ENCODE data around the gene RNF220.

The RNF220 gene

DNA sequence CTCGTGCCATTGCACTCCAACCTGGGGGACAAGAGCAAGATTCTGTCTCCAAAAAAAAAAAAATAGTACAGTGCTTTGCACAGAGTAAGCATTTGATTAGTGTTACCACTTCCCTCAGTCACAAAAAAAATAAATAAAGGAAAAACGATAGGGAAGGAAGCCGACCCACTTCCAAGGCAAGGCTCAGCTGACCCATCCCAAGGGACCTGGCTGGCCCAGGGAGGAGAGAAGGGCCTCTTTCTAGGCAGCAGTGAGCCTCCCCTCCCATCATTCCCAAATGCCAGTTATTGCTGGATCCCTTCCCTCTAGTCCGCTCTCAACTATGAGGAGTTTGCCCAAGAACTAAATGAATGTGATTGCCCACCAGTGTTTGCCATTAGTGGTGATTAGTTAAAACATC is 191.5 kb downstream of the RNF220 start:
- H3K4me3 ChIP-seq = no peak overlapping the region
- H3K27ac ChIP-seq = no peak overlapping the region
- no peak for DNase-seq (ENCODE audit: low spot score)
- TF ChIP-seq, protein P1, sequence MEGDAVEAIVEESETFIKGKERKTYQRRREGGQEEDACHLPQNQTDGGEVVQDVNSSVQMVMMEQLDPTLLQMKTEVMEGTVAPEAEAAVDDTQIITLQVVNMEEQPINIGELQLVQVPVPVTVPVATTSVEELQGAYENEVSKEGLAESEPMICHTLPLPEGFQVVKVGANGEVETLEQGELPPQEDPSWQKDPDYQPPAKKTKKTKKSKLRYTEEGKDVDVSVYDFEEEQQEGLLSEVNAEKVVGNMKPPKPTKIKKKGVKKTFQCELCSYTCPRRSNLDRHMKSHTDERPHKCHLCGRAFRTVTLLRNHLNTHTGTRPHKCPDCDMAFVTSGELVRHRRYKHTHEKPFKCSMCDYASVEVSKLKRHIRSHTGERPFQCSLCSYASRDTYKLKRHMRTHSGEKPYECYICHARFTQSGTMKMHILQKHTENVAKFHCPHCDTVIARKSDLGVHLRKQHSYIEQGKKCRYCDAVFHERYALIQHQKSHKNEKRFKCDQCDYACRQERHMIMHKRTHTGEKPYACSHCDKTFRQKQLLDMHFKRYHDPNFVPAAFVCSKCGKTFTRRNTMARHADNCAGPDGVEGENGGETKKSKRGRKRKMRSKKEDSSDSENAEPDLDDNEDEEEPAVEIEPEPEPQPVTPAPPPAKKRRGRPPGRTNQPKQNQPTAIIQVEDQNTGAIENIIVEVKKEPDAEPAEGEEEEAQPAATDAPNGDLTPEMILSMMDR (IDR thresholded peaks at IDR 0.05) = no peak

DNA sequence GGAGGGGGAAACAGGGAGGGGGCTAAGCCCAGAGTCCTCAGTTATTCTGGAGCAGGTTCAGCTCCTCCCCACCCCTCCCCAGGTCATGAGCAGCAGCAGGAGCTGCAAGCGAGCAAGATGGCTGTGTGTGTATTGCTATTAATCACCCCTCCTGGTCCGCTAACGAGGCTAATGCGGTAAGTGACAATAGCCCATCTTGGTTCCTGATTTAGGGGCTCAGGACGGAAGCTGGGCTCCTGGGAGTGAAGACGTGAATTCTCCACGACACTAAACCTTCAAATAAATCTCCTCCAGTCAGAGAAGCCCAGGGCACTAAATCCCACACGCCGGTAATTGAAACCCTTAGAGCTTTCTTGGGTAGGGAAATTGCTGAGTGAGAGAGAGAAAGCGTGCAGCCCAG is 193.1 kb downstream of the RNF220 start:
- Histone ChIP-seq H3K27ac (no peak overlapping the region), H3K4me3 (no peak overlapping the region)
- DNase-seq (ENCODE audit: low spot score) = no peak
- TF ChIP-seq, protein P1 (IDR thresholded peaks at IDR 0.05) = no peak

DNA sequence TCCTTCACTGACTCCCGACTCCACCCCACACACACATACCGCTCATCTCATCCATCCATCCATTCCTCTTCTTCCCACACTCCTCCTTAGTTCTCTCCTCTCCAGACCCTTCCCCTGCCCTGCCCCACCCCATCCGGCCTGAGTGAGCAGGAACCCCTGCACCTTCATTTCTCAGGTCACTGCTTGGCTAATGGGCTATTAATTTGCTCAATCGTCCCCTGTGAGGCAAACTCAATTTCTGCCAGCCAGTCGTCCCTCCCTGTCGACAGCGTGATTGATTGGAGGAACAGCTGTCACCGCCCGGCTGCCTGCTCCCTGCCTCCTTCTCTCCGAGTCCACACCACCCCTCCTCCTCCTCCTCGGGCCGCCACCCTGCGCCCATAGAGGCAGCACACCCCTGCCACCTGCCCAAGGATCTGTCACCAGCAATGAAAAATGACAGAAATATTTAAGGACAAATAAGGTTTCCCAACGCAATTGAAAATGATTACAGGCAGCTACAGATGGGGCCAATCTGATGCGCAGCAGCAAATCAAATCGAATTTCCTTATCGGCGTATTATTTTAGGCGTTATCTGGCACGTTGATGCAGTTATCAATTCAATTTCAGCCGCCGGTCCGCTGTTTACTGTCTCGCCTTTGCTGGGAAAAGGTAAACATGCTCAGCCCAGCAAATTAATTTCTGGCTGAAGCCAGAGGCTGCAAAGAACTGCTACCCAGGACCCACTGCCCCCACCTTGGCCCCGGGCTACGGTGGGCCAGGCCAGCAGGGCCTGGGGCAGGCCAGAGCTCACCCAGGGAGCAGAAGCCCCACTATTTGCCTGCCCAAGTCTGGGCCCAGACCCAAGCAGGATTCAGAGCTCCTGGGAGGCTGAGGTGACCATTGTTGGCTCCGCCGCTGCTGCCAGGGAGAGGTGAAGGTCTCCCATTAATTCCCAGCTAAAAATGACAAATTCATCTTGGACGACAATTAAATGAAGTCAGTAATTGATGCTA is 197.9 kb downstream of the RNF220 start:
- TF ChIP-seq, protein P1 (IDR thresholded peaks at IDR 0.05) = no peak
- Histone ChIP-seq H3K4me3 (no peak overlapping the region), H3K27ac (no peak overlapping the region)
- DNase-seq (ENCODE audit: low spot score) = no peak

DNA sequence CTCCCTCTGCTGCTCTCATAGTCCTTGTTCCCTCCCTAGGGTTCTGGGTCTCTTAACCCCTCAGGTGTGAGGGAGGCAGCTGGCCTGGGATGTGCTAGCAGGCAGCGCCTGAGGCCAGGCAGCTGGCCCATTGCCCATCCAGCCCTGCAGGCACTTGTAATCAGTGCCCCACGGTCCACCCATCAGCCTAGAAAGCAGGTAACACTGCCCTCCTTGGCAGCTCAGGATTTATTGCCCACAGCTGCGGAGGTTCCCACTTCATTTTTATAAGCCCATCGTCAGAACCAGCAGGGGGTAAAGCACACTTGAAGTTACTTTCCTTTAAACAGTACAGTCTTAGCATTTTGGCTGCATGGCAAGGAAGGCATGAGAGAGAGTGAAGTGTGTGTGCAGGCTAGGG is 198.7 kb downstream of the RNF220 start:
- TF ChIP-seq, protein P1 (IDR thresholded peaks at IDR 0.05) = no peak
- no peak overlapping the region for H3K27ac ChIP-seq
- no peak overlapping the region for H3K4me3 ChIP-seq
- DNase-seq (ENCODE audit: low spot score) = no peak

DNA sequence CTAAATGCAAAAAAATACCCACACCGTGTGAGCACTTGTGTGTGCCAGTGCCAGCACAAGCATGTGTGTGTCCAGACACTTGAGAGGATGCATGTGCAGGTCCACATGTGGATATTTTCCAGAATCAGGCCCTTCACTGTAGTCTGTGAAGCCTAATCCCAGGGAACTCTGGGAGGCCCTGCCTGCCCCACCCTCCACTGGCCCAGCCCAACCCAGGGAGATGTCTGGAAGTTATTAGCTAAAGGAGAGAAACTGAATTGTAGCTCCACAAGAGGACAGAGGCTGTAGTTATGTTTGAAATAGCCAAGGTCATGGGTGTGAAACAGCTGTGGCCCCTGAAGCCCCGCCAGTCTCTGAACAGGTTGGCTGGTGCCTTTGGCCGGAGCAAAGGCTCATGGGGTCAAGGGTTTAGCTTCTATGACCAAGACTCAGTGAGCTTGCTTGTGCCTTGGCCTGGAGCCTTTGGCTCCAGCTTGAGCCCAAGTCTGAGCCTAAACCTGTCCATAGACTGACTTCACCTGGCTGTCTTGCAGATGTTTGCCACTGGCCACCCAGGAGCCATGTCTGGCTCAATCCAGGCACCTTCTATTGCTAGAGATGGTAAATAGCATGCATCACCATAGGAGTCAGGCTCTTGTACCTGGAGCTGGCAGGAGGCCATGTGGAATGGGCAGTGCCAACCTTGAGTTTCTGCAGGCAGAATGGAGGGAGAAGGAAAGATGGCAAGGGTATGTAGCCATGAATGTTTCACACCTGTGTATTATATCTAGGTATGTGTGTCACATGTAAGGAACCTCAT is 199.3 kb downstream of the RNF220 start:
- no peak overlapping the region for H3K4me3 ChIP-seq

DNA sequence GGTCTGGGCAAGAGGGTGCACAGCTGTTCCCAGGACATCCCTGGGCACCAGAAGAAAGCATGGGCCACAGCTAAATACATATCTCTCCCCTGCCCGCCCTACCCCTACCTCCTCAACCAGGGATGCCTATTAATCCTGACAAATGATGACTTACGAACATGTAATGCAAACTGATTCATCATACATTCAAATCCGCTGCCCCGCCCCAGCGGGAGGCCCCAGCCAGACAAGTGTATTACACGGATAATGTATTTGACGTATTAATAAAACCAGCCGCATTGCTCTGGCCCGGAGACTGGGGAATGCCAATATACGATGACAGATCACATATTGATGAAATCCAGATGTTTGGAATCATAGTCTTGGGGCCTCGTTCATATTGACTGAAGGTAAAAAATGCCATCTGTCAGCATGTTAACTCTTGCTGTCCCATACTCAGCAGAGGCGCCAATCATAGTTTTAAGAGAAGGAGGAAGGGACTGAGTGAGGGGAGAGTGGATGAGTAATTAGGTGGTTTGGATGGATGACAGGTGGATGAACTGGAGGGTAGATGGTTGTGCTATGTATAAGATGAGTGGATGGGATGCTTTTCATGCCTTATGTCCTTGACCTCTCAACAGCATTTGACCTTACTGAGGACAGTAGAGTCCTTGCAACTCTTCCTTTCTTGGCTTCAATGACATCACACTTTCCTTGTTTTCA is 201.0 kb downstream of the RNF220 start:
- DNase-seq (ENCODE audit: low spot score) = no peak
- Histone ChIP-seq H3K4me3 (no peak overlapping the region), H3K27ac (no peak overlapping the region)
- TF ChIP-seq, protein P1 (IDR thresholded peaks at IDR 0.05) = no peak

More for the DNA sequence above, 199.3 kb downstream of the RNF220 start:
- TF ChIP-seq, protein P1 (IDR thresholded peaks at IDR 0.05) = no peak
- H3K27ac ChIP-seq = no peak overlapping the region
- no peak for DNase-seq (ENCODE audit: low spot score)

All from coronary artery (tissue), 2 donors.